Thyroid gland (tissue), 4 donors: ENCODE measurements around the gene ABCC9.

Experiments used
- POLR2A ChIP-seq, 2 donors: fragments of 450-650 bp; IDR thresholded peaks; one replicate each; pipeline ENCODE4 v1.6.1; 2017; ENCODE audit warnings: antibody characterized with exemption in 2 of 2, mild to moderate bottlenecking in 2 of 2, moderate library complexity in 1 of 2
- TF ChIP-seq, protein P1 (sequence below), 6 experiments: fragments of 200-600 bp in 3 of 6; fragments of 450-650 bp in 3 of 6; sonication (generic) in 3 of 6; IDR thresholded peaks; one replicate each; pipeline ENCODE4 v1.5.1; 2016 to 2019; ENCODE audit warnings: antibody characterized with exemption in 6 of 6, mild to moderate bottlenecking in 2 of 6, inconsistent platforms in 1 of 6, moderate library complexity in 1 of 6

DNA sequence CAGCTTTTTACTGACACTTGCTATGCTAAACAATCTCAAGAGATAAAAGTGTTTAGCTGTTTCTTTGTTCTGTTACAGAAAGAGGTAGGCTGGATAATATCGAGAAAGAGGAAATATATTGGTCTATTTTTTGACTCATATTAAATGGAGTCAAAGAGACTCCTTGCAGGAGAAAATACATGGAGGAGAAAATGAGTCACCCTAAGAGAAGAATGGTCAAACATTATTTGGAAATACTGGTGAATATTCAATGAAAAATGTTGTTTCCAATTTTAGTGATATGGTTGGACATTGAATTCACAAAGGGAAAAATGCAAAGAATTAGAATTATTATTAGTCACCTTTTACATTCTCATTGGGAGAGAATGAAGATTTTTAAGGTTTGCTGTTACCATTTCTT lies 169.9 kb downstream of the ABCC9 start:
- TF ChIP-seq, protein P1, sequence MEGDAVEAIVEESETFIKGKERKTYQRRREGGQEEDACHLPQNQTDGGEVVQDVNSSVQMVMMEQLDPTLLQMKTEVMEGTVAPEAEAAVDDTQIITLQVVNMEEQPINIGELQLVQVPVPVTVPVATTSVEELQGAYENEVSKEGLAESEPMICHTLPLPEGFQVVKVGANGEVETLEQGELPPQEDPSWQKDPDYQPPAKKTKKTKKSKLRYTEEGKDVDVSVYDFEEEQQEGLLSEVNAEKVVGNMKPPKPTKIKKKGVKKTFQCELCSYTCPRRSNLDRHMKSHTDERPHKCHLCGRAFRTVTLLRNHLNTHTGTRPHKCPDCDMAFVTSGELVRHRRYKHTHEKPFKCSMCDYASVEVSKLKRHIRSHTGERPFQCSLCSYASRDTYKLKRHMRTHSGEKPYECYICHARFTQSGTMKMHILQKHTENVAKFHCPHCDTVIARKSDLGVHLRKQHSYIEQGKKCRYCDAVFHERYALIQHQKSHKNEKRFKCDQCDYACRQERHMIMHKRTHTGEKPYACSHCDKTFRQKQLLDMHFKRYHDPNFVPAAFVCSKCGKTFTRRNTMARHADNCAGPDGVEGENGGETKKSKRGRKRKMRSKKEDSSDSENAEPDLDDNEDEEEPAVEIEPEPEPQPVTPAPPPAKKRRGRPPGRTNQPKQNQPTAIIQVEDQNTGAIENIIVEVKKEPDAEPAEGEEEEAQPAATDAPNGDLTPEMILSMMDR (IDR thresholded peaks at IDR 0.05), result no peak
- no peak for TF ChIP-seq POLR2A (IDR thresholded peaks at IDR 0.05)
